Stimulated activated CD4-positive, alpha-beta T cell treated with anti-CD3 and anti-CD28 coated beads, Interleukin-4, amount 100 ng/mL, for 4 hours (primary cell): Measurements from ENCODE around the gene JAKMIP2.
"Not testable (repeated sequence)": the region's sequence is repeated elsewhere in the genome, so short reads cannot be mapped to it uniquely, and the experiment has no call there.

ENCODE experiments used
- DNase-seq, 2 experiments: peaks; one replicate each; pipeline ENCODE4 v3.0.0-alpha.2; 2020

JAKMIP2 gene

DNA sequence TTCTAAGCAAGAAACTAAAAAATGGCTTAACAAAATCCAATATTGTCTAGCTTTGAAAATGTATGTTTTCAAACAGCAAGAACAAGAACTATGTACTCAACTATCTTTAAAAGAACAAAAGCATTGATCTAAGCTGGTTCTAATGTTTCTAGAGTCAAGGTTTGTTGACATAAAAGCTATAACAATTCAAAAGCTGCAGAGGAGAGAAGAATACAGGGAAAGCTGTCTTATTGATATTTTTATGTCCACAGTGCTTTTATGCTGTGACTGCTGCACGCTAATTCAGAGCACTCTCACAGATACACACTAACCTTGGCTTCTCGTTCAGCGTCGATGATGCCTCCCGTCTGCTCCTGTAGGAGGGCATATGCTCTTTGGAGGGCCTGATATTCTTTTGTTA lies 143.2 kb downstream of the JAKMIP2 start:
- DNase-seq = no peak

DNA sequence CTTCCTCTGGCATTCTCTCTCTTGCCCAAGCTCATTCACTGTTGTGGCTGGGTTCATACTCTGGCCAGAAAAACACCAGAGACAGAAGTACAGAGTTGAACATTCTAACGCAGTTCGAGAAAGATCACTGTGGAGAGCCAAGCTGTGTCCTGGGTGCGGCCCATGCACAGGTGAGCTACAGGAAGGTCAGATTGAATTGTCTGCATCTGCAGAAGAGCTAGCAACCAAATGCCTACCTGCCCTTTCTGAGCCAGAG lies 145.9 kb downstream of the JAKMIP2 start:
- DNase-seq = no peak

DNA sequence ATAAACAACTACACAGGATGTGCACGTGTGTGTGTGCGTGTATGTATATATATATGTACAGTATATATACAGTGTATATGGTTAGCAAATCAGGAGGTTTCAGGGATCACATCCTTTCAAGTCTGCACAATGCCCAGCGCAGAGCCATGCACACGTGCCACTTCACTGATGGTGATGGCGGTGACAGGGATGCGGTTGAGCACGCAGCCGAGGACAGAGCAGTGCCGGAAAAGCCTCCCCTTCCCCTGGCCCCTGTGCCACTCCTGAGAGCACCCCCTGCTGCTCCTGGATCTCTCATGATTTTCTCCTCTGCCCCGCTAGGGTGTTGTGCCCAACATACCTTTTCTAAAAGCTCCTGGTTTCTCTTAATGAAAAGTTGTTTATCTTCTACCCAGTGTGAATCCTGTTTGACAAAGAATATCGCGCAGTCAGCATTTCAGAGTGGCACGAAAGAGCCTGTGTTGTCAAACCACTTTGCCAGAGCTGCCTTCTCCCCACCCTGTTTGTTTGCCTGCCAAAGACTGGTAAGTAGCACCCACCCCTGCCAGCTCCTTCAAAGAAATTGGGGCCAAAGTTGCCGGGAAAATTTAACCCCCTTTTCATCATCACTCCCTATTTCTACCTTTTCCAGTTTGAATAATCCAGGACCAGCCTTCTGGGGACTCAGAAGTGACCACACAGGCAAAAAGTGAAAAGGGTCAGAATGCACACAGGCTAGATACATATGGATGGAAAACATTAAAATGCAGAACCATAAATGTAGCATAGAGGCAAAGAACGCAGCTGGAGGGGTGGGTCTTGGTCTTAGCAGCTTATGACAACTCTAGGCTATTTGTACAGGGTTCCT lies 146.4 kb downstream of the JAKMIP2 start:
- no peak for DNase-seq

DNA sequence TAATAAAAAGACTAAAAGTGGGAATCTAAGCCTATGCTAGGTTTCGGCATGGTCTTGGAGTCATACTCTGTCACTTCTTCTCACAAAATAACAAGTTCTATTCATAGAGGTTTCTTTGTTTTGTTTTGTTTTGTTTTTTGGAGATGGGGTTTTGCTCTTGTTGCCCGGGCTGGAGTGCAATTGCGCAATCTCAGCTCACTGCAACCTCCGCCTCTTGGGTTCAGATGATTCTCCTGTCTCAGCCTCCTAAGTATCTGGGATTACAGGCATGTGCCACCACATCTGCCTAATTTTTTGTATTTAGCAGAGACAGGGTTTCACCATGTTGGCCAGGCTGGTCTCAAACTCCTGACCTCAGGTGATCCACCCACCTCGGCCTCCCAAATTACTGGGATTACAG lies 147.1 kb downstream of the JAKMIP2 start:
- not testable (repeated sequence) for DNase-seq

DNA sequence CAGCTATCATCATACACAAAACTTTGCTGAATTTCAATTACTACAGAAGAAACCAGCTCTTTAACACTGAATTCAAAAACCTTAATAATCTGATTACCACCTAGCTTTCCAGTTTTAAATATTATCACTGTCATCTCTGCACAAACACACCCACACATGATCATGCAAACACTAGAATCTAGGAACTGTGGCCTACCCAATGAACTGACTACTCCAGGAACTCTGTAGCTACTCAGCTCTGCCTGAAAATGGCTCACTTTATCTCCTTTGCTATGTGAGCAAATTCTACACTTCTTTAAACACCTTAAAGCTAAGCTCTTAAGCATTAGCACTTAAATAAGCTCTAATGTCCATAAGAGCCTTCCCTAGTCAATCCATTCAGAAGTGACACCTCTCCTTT lies 149.4 kb downstream of the JAKMIP2 start:
- no peak for DNase-seq

DNA sequence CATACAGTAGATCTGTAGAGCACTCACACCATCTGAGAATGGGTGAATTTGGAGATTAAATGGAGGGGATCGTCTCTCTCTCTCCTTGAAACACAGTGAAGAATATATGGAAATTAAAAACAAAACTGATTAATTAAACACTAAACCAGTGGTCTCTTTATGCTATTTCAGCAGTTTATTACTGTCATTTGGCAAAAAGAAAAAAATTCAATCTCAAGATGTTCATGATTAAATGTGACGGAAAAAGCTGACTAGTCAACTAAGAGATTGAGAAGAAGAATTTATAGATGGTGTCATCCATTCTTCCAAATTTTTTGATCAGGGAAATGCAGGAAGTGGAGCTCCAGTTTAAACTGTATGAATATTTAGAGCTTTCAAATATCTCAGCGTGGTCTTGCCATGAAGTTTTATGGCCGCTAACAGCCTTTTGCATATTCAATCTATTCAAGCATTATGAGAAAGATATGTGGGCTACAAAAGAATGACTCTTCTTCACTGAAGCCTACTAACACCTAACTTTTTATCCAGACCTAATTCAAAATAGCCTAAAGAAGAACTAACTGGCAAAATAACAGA lies 151.0 kb downstream of the JAKMIP2 start:
- DNase-seq = no peak

DNA sequence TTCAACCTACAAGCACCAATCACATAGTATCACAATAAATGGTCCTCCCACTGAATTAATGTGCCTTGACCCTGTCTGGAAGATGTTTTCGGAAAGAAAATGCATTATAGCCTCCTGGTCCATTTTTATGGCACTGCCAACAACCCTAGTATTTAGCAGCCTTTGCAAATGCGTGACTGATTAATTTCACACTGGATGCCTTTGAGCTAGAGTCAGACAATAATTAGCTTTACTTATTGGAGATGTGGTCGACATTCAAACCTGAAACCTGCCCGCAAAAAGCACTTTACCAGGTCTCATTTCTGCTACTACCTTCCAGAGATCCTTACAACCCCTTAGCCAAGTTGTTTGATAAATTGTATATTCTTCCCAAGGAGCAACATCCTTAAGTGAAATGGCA lies 153.3 kb downstream of the JAKMIP2 start:
- DNase-seq = no peak

DNA sequence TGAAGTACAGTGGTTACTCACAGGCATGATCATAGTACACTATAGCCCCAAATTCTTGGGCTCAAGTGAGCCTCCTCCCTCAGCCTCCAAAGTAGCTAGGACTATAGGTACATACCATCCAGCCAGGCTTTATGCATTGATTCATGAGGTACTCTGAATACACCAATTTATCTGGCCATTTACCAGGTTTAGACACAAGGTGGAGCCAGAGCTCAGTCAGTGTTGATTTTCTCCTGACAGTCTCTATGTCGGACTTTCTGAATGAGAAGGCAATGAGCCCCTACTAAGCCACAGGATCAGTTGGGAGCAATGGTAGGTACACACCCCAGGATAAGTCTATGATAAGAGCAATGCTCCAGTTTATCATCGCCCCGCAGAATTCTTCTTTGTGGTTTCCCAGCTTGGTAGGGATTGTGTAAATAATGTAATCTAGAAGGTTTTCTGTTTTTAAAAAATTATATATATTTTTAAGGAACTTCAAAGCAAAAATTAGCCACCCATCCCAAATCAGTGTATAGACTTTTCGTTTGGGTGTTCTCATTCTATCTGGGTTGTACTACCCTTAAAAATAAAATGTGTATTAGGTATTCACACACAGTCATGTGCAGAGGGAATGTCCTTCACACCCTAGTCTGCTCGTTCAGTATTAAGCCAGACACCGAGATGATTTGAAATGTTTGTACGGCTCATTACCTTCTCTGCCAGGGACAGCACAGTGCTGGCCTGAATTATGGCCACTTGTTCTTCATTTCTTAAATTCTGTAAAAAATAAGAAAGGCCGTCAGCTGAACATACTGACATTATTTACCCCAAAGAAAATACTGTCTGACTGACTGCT lies 154.3 kb downstream of the JAKMIP2 start:
- peak in 1 of 2 experiments; percentile 5 for DNase-seq

DNA sequence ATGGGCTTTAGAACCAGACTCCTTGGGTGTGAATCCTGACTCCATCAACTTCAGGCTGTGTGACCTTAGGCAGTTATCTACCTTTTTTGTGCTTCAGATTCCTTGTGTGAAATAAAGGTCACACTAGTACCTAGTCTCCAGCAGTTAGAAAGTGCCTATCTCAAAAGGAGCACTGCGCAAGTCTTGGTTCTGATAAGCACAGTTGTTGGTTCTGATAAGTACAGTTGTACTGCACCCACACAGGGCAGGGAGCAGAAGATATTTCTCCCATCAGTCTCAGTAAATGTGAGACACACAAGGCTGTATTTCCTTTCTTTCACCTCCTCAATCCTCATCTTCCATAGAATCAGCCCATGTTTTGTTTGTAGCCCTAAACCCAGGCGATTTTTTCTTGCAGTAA lies 156.1 kb downstream of the JAKMIP2 start:
- DNase-seq = no peak

DNA sequence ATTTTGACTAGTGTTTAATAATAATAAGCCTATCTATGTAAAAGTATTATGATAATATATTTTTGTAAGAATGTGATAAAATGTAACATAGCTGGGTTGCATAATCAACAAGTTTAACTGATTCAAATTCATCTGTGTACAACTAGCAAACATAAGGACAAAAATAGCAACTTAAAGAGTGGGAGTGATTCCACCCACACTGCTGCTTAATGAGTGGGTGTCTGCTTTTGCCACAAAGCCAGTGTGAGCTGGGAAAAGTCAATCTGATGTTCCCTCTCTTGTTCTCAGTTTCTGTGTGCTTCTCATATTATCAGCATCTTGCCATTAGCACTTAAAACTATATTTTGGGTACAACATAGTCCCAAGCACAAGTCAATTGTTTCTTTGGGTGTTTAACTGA lies 161.5 kb downstream of the JAKMIP2 start:
- DNase-seq = no peak

DNA sequence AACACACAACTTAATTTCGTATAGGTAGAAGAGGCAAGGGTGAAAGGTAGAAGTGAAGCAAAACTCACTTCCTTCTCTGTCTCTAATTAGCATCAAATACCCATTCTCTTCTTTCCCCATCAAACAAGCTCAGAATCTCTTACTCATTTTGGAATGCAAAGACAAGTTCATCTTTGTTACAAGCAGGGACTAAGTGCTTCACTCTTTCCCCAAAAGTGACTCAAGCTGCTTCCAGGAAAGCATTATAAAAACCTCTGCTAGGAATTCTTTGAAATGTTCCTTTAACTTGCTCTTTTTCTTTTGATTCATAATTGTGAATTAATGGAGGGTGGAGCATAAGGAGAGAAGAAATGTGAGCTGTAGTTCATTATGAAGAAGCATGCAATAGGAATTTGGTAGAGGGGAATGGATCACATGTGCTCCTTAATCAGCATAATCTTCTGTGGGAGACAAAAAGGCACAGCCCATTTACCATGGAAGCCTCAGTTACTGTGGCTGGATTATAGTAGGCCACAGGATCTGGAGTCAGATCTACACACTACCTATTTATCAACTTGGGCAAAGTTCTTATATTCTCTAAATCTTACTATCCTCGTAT lies 163.1 kb downstream of the JAKMIP2 start:
- no peak for DNase-seq

DNA sequence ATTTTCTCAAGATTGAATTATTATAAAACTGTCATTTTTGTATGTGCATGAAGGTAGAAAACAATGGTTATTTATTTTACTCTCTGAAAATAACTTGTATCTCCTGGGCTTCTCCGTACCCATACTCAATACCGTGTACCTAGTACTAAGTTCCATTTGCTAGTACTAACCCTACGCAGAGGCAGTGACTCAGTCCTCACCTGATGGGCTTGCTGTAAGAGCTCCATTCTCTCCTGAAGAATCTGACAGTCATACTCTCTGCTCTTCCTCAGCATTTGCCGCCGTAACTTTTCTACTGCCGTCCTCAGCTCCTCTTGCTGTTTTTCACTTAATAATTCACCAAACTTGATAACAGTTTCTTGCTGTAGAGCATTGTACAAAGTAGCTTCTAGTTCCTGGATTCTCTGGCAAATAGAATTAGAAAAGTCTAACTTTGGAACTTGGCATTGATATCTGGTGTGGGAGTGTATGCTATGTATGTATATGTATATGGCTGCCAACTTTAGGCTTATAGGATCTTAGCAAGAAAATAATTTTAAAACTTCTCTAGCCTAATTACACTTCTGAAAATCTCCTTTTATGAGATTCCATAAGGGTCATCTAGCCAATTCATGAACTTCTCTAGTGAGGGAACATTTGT lies 164.7 kb downstream of the JAKMIP2 start:
- no peak for DNase-seq

DNA sequence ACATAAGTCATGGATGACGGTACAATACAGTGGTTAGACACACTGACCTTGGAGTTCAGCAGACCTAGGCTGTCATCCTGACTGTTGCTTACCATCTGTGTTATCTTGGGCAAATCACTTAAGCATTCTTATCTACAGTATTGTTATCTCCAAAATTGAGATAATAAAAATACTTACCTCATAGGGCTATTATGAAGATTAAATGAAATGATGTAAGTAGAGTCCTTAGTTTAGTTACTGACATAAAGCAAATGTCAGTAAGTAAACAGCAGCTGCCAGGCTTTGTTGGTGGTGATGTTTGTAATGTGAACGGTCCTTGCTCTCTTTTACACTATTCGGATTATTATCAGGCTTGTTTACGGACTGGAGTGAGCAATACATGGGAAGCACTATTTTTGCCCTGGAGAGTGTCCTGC lies 165.3 kb downstream of the JAKMIP2 start:
- no peak for DNase-seq

DNA sequence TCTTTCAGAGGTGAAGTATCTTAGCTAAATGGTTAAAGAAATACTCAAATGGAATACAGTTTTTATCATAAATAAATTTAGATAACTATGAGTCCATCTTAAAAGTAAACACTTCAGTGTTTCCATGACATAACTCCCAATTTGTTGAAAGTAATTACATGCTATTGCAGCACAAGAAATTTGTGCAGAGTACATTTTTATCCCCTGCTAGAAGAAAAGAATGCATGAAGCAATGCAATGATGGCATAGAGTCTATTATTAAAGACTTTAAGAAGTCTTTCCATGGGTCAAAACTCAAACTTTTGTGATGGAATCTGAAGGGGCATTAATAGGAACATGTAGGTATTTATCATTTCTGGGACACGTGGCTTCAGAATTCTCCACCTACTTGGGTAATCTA lies 166.1 kb downstream of the JAKMIP2 start:
- no peak for DNase-seq

DNA sequence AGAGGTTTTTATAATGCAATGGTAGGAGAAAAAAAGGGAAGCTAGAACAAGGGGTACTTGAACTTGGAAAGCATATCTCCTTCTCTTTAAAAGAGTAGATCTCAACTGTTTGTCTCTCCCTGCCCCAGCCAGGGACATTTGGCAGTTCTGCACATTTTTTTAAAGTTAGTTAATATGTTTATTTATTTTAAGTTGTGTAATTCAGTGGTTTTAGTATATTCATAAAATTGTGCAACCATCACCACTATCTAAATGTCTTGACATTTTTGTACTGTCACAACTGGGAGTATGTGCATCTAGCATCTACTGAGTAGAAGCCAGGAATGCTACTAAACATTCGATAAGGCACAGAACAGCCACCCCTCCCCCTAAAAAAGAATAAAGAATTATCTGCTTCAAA lies 169.2 kb downstream of the JAKMIP2 start:
- no peak for DNase-seq

DNA sequence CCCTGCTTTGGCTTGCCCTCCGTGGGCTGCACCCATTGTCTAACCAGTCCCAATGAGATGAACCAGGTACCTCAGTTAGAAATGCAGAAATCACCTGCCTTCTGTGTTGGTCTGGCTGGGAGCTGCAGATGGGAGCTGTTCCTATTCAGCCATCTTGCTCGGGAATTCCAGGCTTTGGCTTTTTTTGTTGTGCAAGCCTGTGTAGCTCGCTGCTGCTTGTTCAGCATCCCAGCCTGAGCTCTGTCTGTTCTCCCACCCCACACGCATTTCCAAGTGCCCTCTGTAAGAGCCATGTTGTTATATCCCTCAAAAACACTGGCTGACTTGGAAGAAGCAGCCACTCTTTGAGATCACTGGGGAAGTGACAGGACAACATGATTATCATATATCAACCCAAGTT lies 171.0 kb downstream of the JAKMIP2 start:
- no peak for DNase-seq

DNA sequence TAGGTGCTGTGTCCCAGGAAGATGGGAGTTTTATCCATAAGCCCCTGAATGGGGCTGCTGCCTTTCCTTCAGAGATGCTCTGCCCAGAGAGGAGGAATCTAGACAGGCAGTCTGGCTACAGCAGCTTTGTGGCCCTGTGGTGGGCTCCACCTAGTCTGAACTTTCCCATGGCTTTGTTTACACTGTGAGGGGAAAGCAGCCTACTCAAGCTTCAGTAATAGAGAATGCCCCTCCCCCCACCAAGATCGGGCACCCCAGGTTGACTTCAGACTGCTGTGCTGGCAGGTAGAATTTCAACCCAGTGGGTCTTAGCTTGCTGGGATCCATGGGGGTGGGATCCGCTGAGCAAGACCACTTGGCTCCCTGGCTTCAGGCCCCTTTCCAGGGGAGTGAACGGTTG lies 171.7 kb downstream of the JAKMIP2 start:
- no peak for DNase-seq

DNA sequence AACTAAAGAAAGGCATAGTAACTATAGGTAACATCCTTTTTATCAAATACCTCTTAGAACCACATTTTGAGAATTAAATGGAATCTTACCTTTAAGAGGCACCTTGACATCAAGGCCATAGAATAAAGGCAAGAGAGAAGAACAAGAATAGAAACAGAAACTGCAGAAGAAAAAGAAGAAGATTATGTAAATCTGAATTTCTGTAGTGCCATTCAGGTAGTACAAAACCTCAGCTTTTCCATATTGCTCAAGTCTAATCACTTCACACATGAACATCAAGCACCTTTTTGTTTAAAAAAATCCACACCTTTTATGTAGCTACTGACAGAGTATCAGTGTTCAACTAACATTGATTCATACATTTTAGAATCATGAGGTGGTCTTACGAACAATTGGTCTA lies 180.9 kb downstream of the JAKMIP2 start:
- DNase-seq = no peak

DNA sequence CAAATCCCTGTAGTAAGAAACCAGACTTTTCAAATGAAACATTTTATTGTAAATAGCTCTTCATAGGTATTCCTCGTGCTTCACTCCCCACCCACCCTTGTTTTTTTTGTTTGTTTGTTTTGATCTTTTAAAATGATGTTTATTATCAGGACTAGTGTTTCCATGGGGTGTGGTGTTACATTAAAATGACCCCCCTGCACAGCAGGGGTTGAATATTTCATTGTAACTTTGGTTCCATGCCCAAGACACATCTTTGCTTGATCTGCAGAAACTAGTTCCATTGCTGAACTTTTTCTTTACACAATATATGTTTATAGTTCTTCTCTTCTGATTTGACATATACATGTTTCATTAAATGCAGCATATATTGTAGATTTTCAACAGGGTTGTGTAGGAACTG lies 191.4 kb downstream of the JAKMIP2 start:
- no peak for DNase-seq

DNA sequence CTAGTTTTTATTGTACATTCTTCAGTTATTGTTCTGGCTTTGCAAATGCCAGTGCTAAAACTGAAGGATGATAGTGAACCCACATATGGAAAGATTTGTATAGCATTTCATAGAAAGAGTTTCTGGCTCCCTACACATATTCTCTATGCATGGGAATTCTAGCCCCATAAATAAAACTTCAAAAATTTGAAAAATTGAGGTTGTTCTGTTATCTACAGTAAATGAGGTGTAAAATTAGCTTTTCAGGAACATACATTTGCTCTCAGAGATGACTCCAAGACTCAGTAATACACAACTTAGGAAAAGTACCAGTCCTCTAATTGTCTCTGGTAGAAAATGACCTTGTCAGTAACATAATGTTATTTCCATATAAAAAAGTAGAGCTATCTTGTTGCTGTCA lies 192.4 kb downstream of the JAKMIP2 start:
- DNase-seq = no peak

DNA sequence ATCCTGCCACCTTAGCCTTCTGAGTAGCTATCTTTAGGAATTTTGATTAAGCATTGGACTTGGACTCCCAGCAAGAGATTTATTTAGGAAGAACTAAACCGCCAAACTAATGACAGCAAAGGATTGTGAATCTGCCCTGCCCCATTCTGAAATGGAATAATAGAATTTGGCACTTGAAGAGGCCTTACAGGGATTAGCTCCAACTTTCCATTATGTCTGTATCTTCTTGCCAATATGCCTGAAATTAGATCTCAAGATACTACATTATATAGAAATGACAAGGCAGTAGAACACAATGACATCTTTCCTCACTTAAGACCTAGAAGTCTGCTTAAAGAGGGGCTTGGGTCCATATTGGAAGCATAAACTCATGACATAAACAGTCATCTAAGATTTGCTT lies 195.7 kb downstream of the JAKMIP2 start:
- no peak for DNase-seq

DNA sequence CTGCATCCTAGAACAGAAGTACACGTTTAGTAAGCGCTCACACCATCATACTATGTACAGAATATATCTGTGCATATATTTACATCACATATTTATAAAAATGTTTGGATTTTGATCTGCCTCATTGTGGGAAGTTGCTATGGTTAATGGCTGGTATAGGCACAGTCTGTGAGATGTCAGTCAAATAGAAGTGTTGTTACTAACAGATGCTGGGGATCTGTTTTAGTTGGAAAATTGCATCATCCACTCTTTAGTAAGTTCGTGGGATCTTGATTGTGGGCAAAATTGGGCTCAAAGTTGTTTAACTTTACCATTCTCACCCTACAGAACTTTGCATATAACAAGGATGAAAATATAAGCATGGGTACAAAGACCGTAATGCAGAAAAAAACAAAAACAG lies 196.3 kb downstream of the JAKMIP2 start:
- DNase-seq = no peak

DNA sequence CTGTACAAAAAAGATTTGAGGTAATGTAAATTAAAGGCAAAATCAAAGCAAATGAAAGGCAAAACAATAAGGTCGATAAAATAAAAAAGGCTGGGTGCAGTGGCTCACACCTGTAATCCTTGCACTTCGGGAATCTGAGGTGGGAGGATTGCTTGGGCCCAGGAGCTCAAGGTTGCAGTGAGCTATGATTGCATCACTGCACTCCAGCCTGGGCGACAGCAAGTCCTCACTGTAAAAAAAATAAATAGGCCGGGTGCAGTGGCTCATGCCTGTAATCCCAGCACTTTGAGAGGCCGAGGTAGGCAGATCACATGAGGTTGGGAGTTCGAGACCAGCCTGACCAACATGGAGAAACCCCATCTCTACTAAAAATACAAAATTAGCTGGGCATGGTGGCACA lies 200.3 kb downstream of the JAKMIP2 start:
- DNase-seq = not testable (repeated sequence)
